ENCODE results near the gene P2RX2.
A peak's percentile ranks its signal among the peaks of the same experiment; 100 is the strongest.
"Not testable (repeated sequence)": the region's sequence is repeated elsewhere in the genome, so short reads cannot be mapped to it uniquely, and the experiment has no call there.

Gene P2RX2

GRCh38 chr12:132583736-132584135, 34.8 kb upstream of the P2RX2 start:
- peak; percentile 79 for DNase-seq (ENCODE audit: low spot score)

- peak; percentile 23 for DNase-seq (ENCODE audit: low spot score)
Observed at GRCh38 chr12:132584429-132584828, 34.1 kb upstream of the P2RX2 start.

- DNase-seq (ENCODE audit: low spot score): peak; percentile 17
Observed at GRCh38 chr12:132585177-132585576, 33.4 kb upstream of the P2RX2 start.

GRCh38 chr12:132586929-132587328, 31.6 kb upstream of the P2RX2 start:
- DNase-seq (ENCODE audit: low spot score): no peak

GRCh38 chr12:132587781-132588180, 30.8 kb upstream of the P2RX2 start:
- no peak for DNase-seq (ENCODE audit: low spot score)

GRCh38 chr12:132588319-132588718, 30.3 kb upstream of the P2RX2 start:
- DNase-seq (ENCODE audit: low spot score): no peak

- no peak for DNase-seq (ENCODE audit: low spot score)
Observed at GRCh38 chr12:132588821-132589669, 29.5 kb upstream of the P2RX2 start.

- DNase-seq (ENCODE audit: low spot score): no peak
Observed at GRCh38 chr12:132591107-132591935, 27.3 kb upstream of the P2RX2 start.

GRCh38 chr12:132592282-132592970, 26.1 kb upstream of the P2RX2 start:
- no peak for DNase-seq (ENCODE audit: low spot score)

- DNase-seq (ENCODE audit: low spot score): no peak
Observed at GRCh38 chr12:132593071-132593470, 25.5 kb upstream of the P2RX2 start.

GRCh38 chr12:132593521-132593920, 25.1 kb upstream of the P2RX2 start:
- DNase-seq (ENCODE audit: low spot score): no peak

- DNase-seq (ENCODE audit: low spot score): peak; percentile 91
Observed at GRCh38 chr12:132593938-132594358, 24.6 kb upstream of the P2RX2 start.

GRCh38 chr12:132595183-132595582, 23.4 kb upstream of the P2RX2 start:
- no peak for DNase-seq (ENCODE audit: low spot score)

- no peak for DNase-seq (ENCODE audit: low spot score)
Observed at GRCh38 chr12:132596016-132596415, 22.6 kb upstream of the P2RX2 start.

GRCh38 chr12:132597333-132598316, 21.0 kb upstream of the P2RX2 start:
- no peak for DNase-seq (ENCODE audit: low spot score)

GRCh38 chr12:132599502-132599901, 19.1 kb upstream of the P2RX2 start:
- not testable (repeated sequence) for DNase-seq (ENCODE audit: low spot score)

GRCh38 chr12:132600048-132601032, 18.2 kb upstream of the P2RX2 start:
- peak; percentile 73 for DNase-seq (ENCODE audit: low spot score)

- no peak for DNase-seq (ENCODE audit: low spot score)
Observed at GRCh38 chr12:132601171-132601883, 17.2 kb upstream of the P2RX2 start.

- peak; percentile 71 for DNase-seq (ENCODE audit: low spot score)
Observed at GRCh38 chr12:132602572-132603239, 15.9 kb upstream of the P2RX2 start.

All from iPS-NIHi11 (cell line).